Ovary (tissue), 3 donors: Measurements from ENCODE around the gene TREM1.

ENCODE experiments used
- EP300 ChIP-seq: sonication (generic); formaldehyde crosslinking; IDR thresholded peaks from one replicate; pipeline ENCODE4 v1.6.1; 2017; ENCODE audit warnings: antibody characterized with exemption
- POLR2A ChIP-seq: fragments of 450-650 bp; IDR thresholded peaks from one replicate; pipeline ENCODE4 v1.6.1; 2017; ENCODE audit warnings: antibody characterized with exemption, mild to moderate bottlenecking, moderate library complexity
- TF ChIP-seq, protein P1 (sequence below), 3 donors: fragments of 450-650 bp in 2 of 3; fragments of 200-600 bp in 1 of 3; IDR thresholded peaks; one replicate each; pipeline versions ENCODE4 v1.5.1 to v1.8.0; 2016 to 2022; ENCODE audit warnings: antibody characterized with exemption in 3 of 3, mild to moderate bottlenecking in 1 of 3
- donor health status: DM: no; HTN: no; CAD: no.

DNA sequence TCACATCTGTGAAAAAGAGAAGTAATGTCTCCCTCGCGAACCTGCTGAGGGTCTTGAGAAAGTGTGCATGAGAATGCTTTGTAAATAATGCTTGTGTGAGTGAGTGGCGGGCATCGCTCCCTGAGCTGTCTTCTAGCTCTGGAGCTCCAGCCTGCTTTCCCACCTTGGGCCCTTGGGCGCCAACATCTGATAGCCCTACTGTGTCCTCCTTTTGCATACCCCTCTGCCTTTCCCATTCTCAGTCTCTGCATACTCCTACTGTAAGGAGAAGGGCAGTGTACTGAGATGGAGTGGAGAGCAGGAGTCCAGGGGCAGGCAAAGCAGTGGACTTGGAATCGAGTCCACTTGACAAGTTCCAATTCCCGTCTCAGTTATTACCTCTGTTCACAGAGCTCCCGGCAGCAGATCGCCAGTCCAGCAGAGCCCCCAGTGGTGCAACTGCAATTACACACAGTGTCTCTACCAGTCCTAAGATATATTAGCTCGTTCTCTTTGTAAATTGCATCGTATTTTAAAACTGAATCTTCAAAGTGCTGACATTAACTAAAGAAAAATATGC, 48.1 kb upstream of the TREM1 start:
- TF ChIP-seq, protein P1, sequence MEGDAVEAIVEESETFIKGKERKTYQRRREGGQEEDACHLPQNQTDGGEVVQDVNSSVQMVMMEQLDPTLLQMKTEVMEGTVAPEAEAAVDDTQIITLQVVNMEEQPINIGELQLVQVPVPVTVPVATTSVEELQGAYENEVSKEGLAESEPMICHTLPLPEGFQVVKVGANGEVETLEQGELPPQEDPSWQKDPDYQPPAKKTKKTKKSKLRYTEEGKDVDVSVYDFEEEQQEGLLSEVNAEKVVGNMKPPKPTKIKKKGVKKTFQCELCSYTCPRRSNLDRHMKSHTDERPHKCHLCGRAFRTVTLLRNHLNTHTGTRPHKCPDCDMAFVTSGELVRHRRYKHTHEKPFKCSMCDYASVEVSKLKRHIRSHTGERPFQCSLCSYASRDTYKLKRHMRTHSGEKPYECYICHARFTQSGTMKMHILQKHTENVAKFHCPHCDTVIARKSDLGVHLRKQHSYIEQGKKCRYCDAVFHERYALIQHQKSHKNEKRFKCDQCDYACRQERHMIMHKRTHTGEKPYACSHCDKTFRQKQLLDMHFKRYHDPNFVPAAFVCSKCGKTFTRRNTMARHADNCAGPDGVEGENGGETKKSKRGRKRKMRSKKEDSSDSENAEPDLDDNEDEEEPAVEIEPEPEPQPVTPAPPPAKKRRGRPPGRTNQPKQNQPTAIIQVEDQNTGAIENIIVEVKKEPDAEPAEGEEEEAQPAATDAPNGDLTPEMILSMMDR (IDR thresholded peaks at IDR 0.05): no peak
- no peak for TF ChIP-seq POLR2A
- TF ChIP-seq EP300: no peak
